OCI-LY3 (cell line): ENCODE results near the gene TRIM33.

Experiments used
- EZH2phosphoT487 ChIP-seq: fragments of 200-600 bp; shearing (Covaris generic); IDR thresholded peaks from 2 replicates; pipeline ENCODE4 v1.6.1; 2018; ENCODE audit warnings: antibody characterized with exemption, mixed run types, low read depth
- TF ChIP-seq, protein P1 (sequence below): fragments of 200-600, 300-600 bp; sonication (generic); IDR thresholded peaks from 2 replicates; pipeline ENCODE4 v1.5.1; 2014; ENCODE audit warnings: antibody characterized with exemption, low read length, low read depth

DNA sequence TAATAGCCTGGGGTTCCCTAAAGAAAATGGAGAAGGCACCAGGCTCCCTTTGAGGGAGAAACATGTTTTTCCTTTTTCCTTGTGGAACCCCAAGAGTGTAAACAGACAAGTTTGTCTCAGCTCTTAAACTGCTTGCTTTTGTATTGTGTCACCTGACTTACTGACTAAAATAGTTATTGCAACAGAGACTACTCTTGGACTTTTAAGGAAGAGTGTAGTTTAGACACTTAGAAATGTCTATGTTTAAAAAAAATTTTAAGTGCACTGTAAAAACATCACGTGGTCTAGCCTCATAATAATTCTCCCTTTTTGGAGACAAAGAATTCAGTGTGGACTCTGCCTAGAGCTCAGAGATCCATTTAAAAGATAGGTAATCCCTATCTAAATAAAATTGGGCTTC, 141.1 kb downstream of the TRIM33 start:
- TF ChIP-seq, protein P1, sequence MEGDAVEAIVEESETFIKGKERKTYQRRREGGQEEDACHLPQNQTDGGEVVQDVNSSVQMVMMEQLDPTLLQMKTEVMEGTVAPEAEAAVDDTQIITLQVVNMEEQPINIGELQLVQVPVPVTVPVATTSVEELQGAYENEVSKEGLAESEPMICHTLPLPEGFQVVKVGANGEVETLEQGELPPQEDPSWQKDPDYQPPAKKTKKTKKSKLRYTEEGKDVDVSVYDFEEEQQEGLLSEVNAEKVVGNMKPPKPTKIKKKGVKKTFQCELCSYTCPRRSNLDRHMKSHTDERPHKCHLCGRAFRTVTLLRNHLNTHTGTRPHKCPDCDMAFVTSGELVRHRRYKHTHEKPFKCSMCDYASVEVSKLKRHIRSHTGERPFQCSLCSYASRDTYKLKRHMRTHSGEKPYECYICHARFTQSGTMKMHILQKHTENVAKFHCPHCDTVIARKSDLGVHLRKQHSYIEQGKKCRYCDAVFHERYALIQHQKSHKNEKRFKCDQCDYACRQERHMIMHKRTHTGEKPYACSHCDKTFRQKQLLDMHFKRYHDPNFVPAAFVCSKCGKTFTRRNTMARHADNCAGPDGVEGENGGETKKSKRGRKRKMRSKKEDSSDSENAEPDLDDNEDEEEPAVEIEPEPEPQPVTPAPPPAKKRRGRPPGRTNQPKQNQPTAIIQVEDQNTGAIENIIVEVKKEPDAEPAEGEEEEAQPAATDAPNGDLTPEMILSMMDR: no peak
- no peak for TF ChIP-seq EZH2phosphoT487
